IPS DF 4.7 (cell line): ENCODE results near the gene TTLL10.

Experiments
- DNase-seq: peaks from one replicate; pipeline ENCODE4 v3.0.0-alpha.2; 2013; ENCODE audit warnings: low spot score; ENCODE audit errors: extremely low read depth

TTLL10 gene

GRCh38 chr1:1173793-1174415 is at the start of gene TTLL10:
Gene TTLL10, plus strand, starts transcription at chr1:1173880. Its CDS starts 5,336 bp downstream, at chr1:1179216.
- DNase-seq = no peak

- DNase-seq = no peak
These were observed 49.2 kb upstream of the TTLL10 start for GRCh38 chr1:1124508-1124785.

- DNase-seq = no peak
These were observed 48.7 kb upstream of the TTLL10 start for GRCh38 chr1:1124786-1125642.

- no peak for DNase-seq
These were observed 47.7 kb upstream of the TTLL10 start for GRCh38 chr1:1125945-1126344.

GRCh38 chr1:1127551-1128451 is 45.9 kb upstream of the TTLL10 start:
- DNase-seq = no peak

- no peak for DNase-seq
These were observed 45.1 kb upstream of the TTLL10 start for GRCh38 chr1:1128454-1129139.

- DNase-seq = no peak
These were observed 44.3 kb upstream of the TTLL10 start for GRCh38 chr1:1129381-1129821.

- no peak for DNase-seq
These were observed 43.2 kb upstream of the TTLL10 start for GRCh38 chr1:1130206-1131120.

- DNase-seq = no peak
These were observed 41.4 kb upstream of the TTLL10 start for GRCh38 chr1:1132042-1132950.

GRCh38 chr1:1132956-1133750 is 40.5 kb upstream of the TTLL10 start:
- no peak for DNase-seq

GRCh38 chr1:1134300-1134970 is 39.2 kb upstream of the TTLL10 start:
- no peak for DNase-seq

GRCh38 chr1:1135339-1136136 is 38.1 kb upstream of the TTLL10 start:
- no peak for DNase-seq

- DNase-seq = no peak
These were observed 37.0 kb upstream of the TTLL10 start for GRCh38 chr1:1136547-1137230.

GRCh38 chr1:1137256-1138045 is 36.2 kb upstream of the TTLL10 start:
- no peak for DNase-seq

GRCh38 chr1:1140673-1141072 is 33.0 kb upstream of the TTLL10 start:
- DNase-seq = no peak
